GM21360 (cell line): Measurements from ENCODE around the gene TDRD3.
"Not testable (repeated sequence)": the region's sequence is repeated elsewhere in the genome, so short reads cannot be mapped to it uniquely, and the experiment has no call there.

Experiments used
- ATAC-seq: cut with Tn5 transposase; IDR thresholded peaks from one replicate; pipeline ENCODE4 v1.9.1; 2021; ENCODE audit warnings: mild to moderate bottlenecking, moderate library complexity; ENCODE audit not compliant: unreplicated experiment

TDRD3 gene

DNA sequence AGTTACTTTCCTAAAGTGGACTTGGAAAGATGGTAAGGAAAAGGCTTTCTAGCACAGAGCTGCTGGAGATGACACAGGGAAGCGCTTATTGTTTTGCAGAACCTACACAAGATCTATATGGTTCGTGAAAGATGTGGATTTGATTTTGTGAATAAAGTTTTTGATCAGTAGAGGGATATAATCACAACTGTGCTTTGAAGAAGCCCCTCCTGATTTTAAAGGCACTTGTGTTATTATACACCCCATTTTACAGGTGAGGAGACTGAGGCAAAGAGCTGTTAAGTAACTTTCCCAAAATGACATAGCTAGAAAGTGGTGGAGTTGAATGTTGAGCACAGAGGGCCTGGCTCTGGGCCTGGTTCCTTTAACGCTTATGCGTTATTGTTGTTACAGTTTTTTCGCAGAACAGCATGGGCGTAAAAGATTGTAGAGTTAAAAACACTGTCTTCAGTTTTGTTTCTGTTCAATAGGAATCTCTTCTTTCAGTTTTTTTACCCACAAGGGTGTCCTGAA is 1.4 kb downstream of the TDRD3 start:
- no peak for ATAC-seq

GRCh38 chr13:60398907-60399589 is 2.0 kb downstream of the TDRD3 start:
- ATAC-seq = no peak

DNA sequence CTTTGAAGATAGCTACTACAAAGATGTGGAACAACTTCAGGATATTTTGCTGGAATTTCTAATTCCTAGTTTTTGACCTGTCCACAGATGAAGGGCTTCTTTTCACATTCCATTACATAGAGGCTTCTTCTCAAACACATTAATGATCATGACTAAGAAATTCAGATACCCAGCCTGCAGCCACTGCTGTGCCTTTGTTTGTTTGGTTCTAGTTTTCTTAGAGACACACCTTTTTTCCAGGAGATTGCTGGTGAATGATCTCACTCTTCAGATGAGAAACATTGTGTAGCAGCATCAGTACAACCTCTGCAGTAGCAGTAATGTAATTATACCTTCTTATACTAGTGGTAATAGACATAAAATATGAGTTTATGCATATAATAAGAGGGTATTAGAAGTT is 5.0 kb downstream of the TDRD3 start:
- no peak for ATAC-seq

DNA sequence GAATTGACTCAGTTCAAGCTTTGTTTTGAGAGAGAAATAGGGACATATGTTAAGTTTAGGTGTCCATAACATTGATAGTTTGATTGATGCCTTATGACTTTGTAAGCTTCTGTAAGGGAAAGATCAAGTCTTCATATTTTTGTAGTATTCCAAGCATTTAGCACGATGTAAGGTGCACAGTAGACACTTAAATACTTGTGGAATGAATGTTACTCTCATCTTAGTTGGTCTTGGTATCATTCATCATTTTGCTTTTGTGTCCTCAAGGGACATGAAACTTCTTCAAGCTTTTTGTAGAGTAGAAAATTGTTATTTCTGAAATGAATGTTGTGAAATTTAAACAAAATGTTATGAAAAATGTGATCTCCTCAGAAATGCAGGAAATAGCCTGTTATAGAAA is 10.1 kb downstream of the TDRD3 start:
- no peak for ATAC-seq

DNA sequence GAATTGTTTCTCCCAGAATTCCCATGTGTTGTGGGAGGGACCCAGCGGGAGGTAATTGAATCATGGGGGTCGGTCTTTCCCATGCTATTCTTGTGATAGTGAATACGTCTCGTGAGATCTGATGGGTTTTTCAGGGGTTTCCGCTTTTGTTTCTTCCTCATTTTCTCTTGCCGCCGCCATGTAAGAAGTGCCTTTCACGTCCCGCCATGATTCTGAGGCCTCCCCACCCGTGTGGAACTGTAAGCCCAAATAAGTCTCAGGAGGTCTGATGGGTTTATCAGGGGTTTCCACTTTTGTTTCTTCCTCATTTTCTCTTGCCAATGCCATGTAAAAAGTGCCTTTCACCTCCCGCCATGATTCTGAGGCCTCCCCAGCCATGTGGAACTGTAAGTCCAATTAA is 10.8 kb downstream of the TDRD3 start:
- not testable (repeated sequence) for ATAC-seq

GRCh38 chr13:60409574-60410292 is 12.7 kb downstream of the TDRD3 start:
- ATAC-seq = not testable (repeated sequence)

DNA sequence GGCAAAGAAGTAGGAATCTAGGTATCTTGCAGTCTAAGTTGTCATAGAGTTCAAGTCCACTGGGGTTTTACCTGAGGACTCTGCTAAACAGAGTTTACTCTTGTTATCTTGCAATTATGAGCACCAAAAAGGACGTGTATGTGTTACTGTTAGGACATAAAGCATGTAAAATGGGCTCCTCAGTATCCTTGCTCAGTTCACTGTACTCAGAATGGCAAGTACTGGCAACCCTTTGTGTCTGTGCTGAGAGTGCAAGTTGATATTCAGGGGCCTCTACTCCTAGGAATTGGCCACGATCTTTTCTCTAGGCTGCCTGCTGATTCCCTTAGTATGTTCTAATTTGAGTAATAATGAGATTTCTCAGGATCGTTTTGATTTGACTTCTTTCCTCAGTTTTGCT is 13.3 kb downstream of the TDRD3 start:
- no peak for ATAC-seq

- no peak for ATAC-seq
Measured at GRCh38 chr13:60411464-60411863, 14.4 kb downstream of the TDRD3 start.

DNA sequence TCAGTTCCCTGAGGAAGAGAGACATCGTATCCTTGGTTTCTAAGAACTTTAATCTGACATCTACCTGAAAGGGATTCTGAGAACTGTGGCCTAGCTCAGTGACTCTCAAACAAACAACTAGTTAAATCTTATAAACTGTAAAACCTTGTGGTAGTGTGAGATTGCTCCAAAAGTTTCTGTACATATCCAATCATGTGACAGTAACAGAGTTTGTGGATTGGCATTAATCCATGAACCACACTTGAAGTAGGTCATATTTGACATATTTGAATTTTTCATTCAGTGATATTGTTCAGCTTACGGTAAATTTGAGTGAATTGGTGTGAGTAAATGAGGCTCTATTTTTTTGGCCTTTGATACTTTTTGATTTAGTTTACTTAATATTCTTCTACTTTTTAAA is 15.0 kb downstream of the TDRD3 start:
- no peak for ATAC-seq

GRCh38 chr13:60412909-60413616 is 16.0 kb downstream of the TDRD3 start:
- ATAC-seq = no peak

- no peak for ATAC-seq
Measured at GRCh38 chr13:60414177-60414576, 17.2 kb downstream of the TDRD3 start.

DNA sequence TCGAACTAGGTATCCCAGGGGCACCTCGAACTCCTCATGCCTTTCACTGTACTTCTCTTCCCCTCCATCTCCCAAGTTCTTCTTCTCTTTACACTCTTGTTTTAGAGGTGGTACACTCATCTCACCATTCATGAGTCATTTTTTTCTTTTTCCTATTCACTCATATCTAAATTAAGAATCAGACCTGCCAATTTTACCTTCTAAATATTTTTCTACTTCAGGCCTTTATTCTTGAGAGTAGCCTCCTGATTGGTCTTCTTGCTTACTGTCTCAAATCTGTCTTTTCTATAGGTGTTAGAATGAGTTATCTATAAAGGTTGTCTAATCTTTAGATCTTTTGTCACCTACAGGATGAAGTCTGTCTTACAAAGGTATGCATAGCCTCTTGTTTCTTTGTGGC is 20.7 kb downstream of the TDRD3 start:
- ATAC-seq = no peak

DNA sequence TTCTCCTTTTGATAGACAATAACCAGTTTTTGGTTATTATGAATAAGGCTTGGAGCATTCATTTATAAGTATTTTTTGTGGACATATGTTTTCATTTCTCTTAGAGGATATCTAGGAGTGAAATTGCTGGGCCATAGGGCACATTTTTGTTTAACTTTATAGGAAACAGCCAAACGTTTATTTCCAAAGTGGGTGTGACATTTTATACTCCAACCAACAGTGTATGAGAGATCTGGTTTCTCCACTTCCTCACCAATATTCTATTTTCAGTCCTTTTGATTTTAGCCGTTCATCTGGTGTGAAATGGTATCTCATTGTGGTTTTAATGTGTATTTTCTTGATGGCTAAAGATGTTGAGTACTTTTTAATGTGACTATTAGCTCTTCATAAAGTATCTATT is 21.9 kb downstream of the TDRD3 start:
- no peak for ATAC-seq

DNA sequence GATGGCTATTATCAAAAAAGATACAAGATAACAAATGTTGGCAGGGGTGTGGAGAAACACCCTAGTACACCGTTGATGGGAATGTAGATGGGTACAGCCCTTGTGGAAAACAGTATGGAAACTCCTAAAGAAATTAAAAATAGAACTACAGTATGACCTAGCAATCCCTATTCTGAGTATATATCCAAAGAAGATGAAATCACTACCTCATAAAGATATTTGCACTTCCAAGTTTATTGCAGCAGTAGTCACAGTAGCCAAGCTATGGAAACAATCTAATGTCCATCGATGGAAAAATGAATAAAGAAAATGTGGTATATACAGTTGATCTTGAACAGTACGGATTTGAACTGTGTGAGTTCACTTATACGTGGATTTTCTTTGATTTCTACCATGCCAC is 28.3 kb downstream of the TDRD3 start:
- no peak for ATAC-seq

DNA sequence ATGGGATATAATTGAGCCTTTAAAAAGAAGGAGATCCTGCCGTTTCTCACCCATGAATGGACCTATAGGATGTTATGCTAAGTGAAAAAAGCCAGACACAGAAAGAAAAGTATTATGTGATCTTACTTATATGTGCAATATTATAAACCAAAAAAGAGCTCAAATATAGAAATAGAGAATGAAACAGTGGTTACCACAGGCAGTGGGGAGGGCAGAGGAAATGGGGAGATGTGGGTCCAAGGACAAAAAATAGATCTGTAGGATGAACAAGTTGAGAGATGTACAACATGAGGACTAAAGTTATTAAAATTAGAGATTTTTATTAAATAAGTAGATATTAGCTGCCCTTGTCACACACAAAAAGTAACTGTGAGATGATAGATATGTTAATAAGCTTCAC is 29.1 kb downstream of the TDRD3 start:
- ATAC-seq = no peak

GRCh38 chr13:60427285-60427684 is 30.3 kb downstream of the TDRD3 start:
- peak; percentile 48 for ATAC-seq

GRCh38 chr13:60431108-60431700 is 34.2 kb downstream of the TDRD3 start:
- peak; percentile 71 for ATAC-seq

- ATAC-seq = no peak
Measured at GRCh38 chr13:60433505-60433904, 36.5 kb downstream of the TDRD3 start.

GRCh38 chr13:60435762-60436374 is 38.8 kb downstream of the TDRD3 start:
- ATAC-seq = no peak

DNA sequence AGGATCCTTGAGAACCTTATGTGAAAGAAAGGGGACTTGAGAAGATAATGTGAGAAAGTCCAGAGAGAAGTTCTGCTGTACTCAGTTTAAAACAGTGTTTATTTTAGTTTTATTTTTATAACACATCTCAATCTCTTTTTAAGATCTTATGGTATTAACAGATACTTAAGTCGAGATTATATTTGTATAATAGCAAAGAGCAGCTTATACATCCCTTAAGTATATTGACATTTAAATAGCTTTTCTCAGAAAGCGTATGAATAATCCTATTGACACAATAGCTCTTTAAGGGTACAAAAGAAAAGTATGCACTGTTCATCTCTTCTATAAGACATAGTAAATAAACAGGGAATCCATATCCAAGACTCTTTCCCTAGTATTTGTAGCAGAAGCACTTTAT is 42.2 kb downstream of the TDRD3 start:
- ATAC-seq = no peak

DNA sequence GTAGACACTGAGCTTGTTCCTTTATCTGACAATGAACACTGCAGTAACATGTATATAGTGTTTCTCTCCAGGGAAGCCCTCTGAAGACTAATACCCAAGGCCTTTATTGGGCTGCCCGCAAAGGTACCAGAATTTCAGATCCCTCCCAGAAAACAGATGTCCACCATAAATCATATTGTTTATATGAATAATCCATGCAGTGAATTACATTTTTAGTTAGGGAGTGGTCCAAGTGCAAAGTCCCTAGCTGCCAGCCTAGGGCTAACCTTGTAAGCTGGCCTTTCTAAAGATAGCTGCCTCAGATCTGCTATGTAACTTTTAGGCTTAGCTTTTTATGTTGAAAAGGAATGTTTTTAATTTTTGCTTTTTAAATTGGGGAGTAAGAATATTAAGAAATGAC is 44.7 kb downstream of the TDRD3 start:
- ATAC-seq = no peak
